OCI-LY3 (cell line): ENCODE results near the gene PTGER4.

Source experiments
- H2AFZ ChIP-seq: fragments of 200-600, 300-600 bp; shearing (Covaris generic); 2 replicates; pipeline ENCODE4 v1.6.0; 2014; ENCODE audit warnings: antibody characterized with exemption, low read depth, low read length
- H3K27ac ChIP-seq: fragments of 200-600, 300-600 bp; sonication (generic); 2 replicates; pipeline ENCODE4 v1.5.1; 2014; ENCODE audit warnings: mild to moderate bottlenecking, low read length, moderate library complexity, mixed read lengths
- H3K27me3 ChIP-seq: fragments of 200-600, 300-600 bp; sonication (generic); 2 replicates; pipeline ENCODE4 v1.6.1; 2014; ENCODE audit warnings: low read depth, low read length, mixed read lengths
- H3K36me3 ChIP-seq: fragments of 200-600, 300-600 bp; sonication (generic); replicated peaks from 2 replicates; pipeline ENCODE3; 2014; ENCODE audit warnings: low read depth, low read length, mixed read lengths
- H3K4me1 ChIP-seq: fragments of 300-600, 200-600 bp; sonication (generic); 2 replicates; pipeline ENCODE4 v1.6.1; 2014; ENCODE audit warnings: low read length, mixed read lengths
- H3K4me2 ChIP-seq: fragments of 200-600, 300-600 bp; sonication (generic); 2 replicates; pipeline ENCODE4 v1.6.1; 2014; ENCODE audit warnings: low read length, mixed read lengths
- H3K4me3 ChIP-seq: fragments of 300-600, 200-600 bp; sonication (generic); 2 replicates; pipeline ENCODE4 v1.5.1; 2014; ENCODE audit warnings: antibody characterized with exemption, mild to moderate bottlenecking, low read length, moderate library complexity
- H3K79me2 ChIP-seq: fragments of 300-600, 200-600 bp; shearing (Covaris generic); 2 replicates; pipeline ENCODE4 v1.6.1; 2014; ENCODE audit warnings: mild to moderate bottlenecking, low read length, mixed read lengths
- H3K9ac ChIP-seq: fragments of 300-600, 200-600 bp; shearing (Covaris generic); 2 replicates; pipeline ENCODE4 v1.6.0; 2014; ENCODE audit warnings: mild to moderate bottlenecking, low read length, moderate library complexity
- H3K9me3 ChIP-seq: fragments of 200-600, 300-600 bp; shearing (Covaris generic); 2 replicates; pipeline ENCODE4 v1.6.1; 2014; ENCODE audit warnings: low read length, mixed read lengths; ENCODE audit not compliant: insufficient read depth
- H4K20me1 ChIP-seq: fragments of 200-600, 300-600 bp; sonication (generic); 2 replicates; pipeline ENCODE4 v1.6.1; 2016; ENCODE audit warnings: low read length, mixed read lengths; ENCODE audit not compliant: insufficient read depth
- CTCF ChIP-seq: fragments of 200-600, 300-600 bp; sonication (generic); IDR thresholded peaks from 2 replicates; pipeline ENCODE4 v1.5.1; 2014; ENCODE audit warnings: antibody characterized with exemption, low read length, low read depth
- EZH2phosphoT487 ChIP-seq: fragments of 200-600 bp; shearing (Covaris generic); IDR thresholded peaks from 2 replicates; pipeline ENCODE4 v1.6.1; 2018; ENCODE audit warnings: antibody characterized with exemption, mixed run types, low read depth

Gene PTGER4

GRCh38 chr5:40679913-40680681, at the start of gene PTGER4:
Gene PTGER4, plus strand, starts transcription at chr5:40679915. Its CDS starts 1,079 bp downstream, at chr5:40680994.
- peaks cover 18% of the 10 kb centered on the region for H3K4me1 ChIP-seq

GRCh38 chr5:40630126-40630525, 49.6 kb upstream of the PTGER4 start:
- no peak overlapping the region for H3K4me3 ChIP-seq
- H3K9me3 ChIP-seq: no peaks in the 10 kb centered on the region
- H3K36me3 ChIP-seq: no peaks in the 10 kb centered on the region
- peaks cover 7% of the 10 kb centered on the region for H3K4me1 ChIP-seq
- no peaks in the 10 kb centered on the region for H4K20me1 ChIP-seq
- no peak overlapping the region for H3K27ac ChIP-seq
- no peaks in the 10 kb centered on the region for H3K79me2 ChIP-seq
- no peak for TF ChIP-seq CTCF
- TF ChIP-seq EZH2phosphoT487: no peak
- no peak overlapping the region for H2AFZ ChIP-seq
- 0 out of 2 replicates have a peak overlapping the region, but pooled peaks have one; percentile 12 for H3K4me2 ChIP-seq
- H3K9ac ChIP-seq: no peak overlapping the region
- H3K27me3 ChIP-seq: no peaks in the 10 kb centered on the region

More at GRCh38 chr5:40679913-40680681, at the start of gene PTGER4:
- peaks cover 60% of the 10 kb centered on the region for H3K79me2 ChIP-seq
- TF ChIP-seq EZH2phosphoT487: no peak
- TF ChIP-seq CTCF: no peak
- peak within 1 kb of the TSS; percentile 94 for H3K27ac ChIP-seq
- H3K36me3 ChIP-seq: peaks cover 42% of the 10 kb centered on the region
- peak within 1 kb of the TSS; percentile 94 for H3K4me2 ChIP-seq
- H3K9ac ChIP-seq: peak within 1 kb of the TSS; percentile 98
- H3K27me3 ChIP-seq: no peaks in the 10 kb centered on the region
- H4K20me1 ChIP-seq: peaks cover 28% of the 10 kb centered on the region
- peak within 1 kb of the TSS; percentile 99 for H3K4me3 ChIP-seq
- H2AFZ ChIP-seq: no peak within 1 kb of the TSS; the same call in 1 of the 2 replicates
- H3K9me3 ChIP-seq: no peaks in the 10 kb centered on the region

GRCh38 chr5:40631236-40631635, 48.5 kb upstream of the PTGER4 start:
- peaks cover 7% of the 10 kb centered on the region for H3K4me1 ChIP-seq
- no peaks in the 10 kb centered on the region for H3K27me3 ChIP-seq
- no peaks in the 10 kb centered on the region for H3K79me2 ChIP-seq
- H3K36me3 ChIP-seq: no peaks in the 10 kb centered on the region
- no peak overlapping the region for H3K27ac ChIP-seq
- no peak overlapping the region for H3K9ac ChIP-seq
- H3K4me2 ChIP-seq: no peak overlapping the region
- no peak overlapping the region for H2AFZ ChIP-seq
- H3K9me3 ChIP-seq: no peaks in the 10 kb centered on the region
- H4K20me1 ChIP-seq: no peaks in the 10 kb centered on the region
- TF ChIP-seq CTCF (no peak), EZH2phosphoT487 (no peak)
- H3K4me3 ChIP-seq: no peak overlapping the region

GRCh38 chr5:40634154-40634553, 45.6 kb upstream of the PTGER4 start:
- H3K27ac ChIP-seq: no peak overlapping the region
- no peak overlapping the region for H3K4me3 ChIP-seq

More at GRCh38 chr5:40634154-40634553, 45.6 kb upstream of the PTGER4 start:
- Histone ChIP-seq H2AFZ (no peak overlapping the region), H3K9ac (no peak overlapping the region), H3K27me3 (no peaks in the 10 kb centered on the region), H4K20me1 (no peaks in the 10 kb centered on the region), H3K79me2 (no peaks in the 10 kb centered on the region), H3K4me1 (peaks cover 7% of the 10 kb centered on the region), H3K9me3 (no peaks in the 10 kb centered on the region), H3K36me3 (no peaks in the 10 kb centered on the region), H3K4me2 (no peak overlapping the region)
- TF ChIP-seq CTCF (no peak), EZH2phosphoT487 (no peak)
